Gastroesophageal sphincter (tissue), 4 donors: Measurements from ENCODE around the gene KIF5C. TPM values are rescaled to one million over a fixed set of nuclear protein-coding genes. Genes with fewer than 3 reads are reported as not detected.

Source experiments
- ATAC-seq: fragments of 150-250 bp; one replicate; pipeline ENCODE4 v1.9.1; 2016; ENCODE audit warnings: mild to moderate bottlenecking, moderate library complexity
- H3K27ac ChIP-seq, 4 donors: fragments of 200-600 bp; sonication (generic) in 3 of 4; 1 replicate in 3 of 4; 2 replicates in 1 of 4; pipeline ENCODE4 v1.5.1; 2016 to 2019
- H3K27me3 ChIP-seq: fragments of 200-600 bp; sonication (generic); one replicate; pipeline ENCODE4 v1.5.1; 2019
- H3K36me3 ChIP-seq, 2 donors: fragments of 200-600 bp; sonication (generic); one replicate each; pipeline ENCODE4 v1.5.1; 2019; ENCODE audit warnings: control low read depth in 1 of 2
- H3K4me1 ChIP-seq, 3 donors: fragments of 200-600 bp; sonication (generic); 1 replicate in 2 of 3; 2 replicates in 1 of 3; pipeline ENCODE4 v1.5.1; 2016 to 2019; ENCODE audit warnings: control low read depth in 2 of 3
- H3K4me3 ChIP-seq, 2 donors: fragments of 200-600 bp; sonication (generic); one replicate each; pipeline ENCODE4 v1.5.1; 2019; ENCODE audit warnings: mild to moderate bottlenecking in 1 of 2, moderate library complexity in 1 of 2
- H3K9me3 ChIP-seq, 3 donors: fragments of 200-600 bp; sonication (generic); one replicate each; pipeline ENCODE4 v1.5.1; 2017 to 2019; ENCODE audit warnings: control low read depth in 2 of 3
- CTCF ChIP-seq, 4 experiments: fragments of 200-600 bp in 2 of 4; fragments of 450-650 bp in 2 of 4; sonication (generic) in 1 of 4; IDR thresholded peaks; one replicate each; pipeline ENCODE4 v1.5.1; 2017 to 2019; ENCODE audit warnings: antibody characterized with exemption in 4 of 4, mild to moderate bottlenecking in 2 of 4, moderate library complexity in 2 of 4
- EP300 ChIP-seq: sonication (generic); formaldehyde crosslinking; IDR thresholded peaks from one replicate; pipeline ENCODE4 v1.6.1; 2017; ENCODE audit warnings: antibody characterized with exemption, mild to moderate bottlenecking
- POLR2A ChIP-seq, 2 donors: fragments of 450-650 bp; IDR thresholded peaks; one replicate each; pipeline ENCODE4 v1.6.1; 2017; ENCODE audit warnings: antibody characterized with exemption in 2 of 2, mild to moderate bottlenecking in 2 of 2, moderate library complexity in 1 of 2
- POLR2AphosphoS5 ChIP-seq: sonication (generic); formaldehyde crosslinking; IDR thresholded peaks from one replicate; pipeline ENCODE4 v1.6.1; 2017; ENCODE audit warnings: antibody characterized with exemption
- WGBS, 2 donors: methylation state at CpG; one replicate each; pipeline ENCODE4 v1.1.5; 2018; ENCODE audit warnings: low coverage in 1 of 2; 5-methylcytosine and 5-hydroxymethylcytosine counted together
- total RNA-seq, 4 donors: library from RNA; depleted of rRNA; stranded (reverse); fragments of >200 nt; gene quantifications; one replicate each; pipeline ENCODE4 v1.1.0, GENCODE V29; 2016

KIF5C gene
- total RNA-seq, 4 donors from 2014 or later = 3.3 to 6.6 (median 4.5) TPM

- no peak for ATAC-seq
- peaks cover 0 to 19% (median 0%) of the 10 kb centered on the region in 3 donors for H3K4me1 ChIP-seq
- no peaks in the 10 kb centered on the region for H3K9me3 ChIP-seq
- 40 to 43% methylated on average over 5 of the region's 5 CpGs for WGBS, 2 donors
- H3K27ac ChIP-seq = no peak overlapping the region
- TF ChIP-seq EP300 = no peak
- TF ChIP-seq POLR2AphosphoS5 = no peak
- TF ChIP-seq POLR2A (IDR thresholded peaks at IDR 0.05) = no peak
- TF ChIP-seq CTCF (IDR thresholded peaks at IDR 0.05) = no peak
- H3K27me3 ChIP-seq = no peaks in the 10 kb centered on the region
- no peak overlapping the region for H3K4me3 ChIP-seq
- no peaks in the 10 kb centered on the region for H3K36me3 ChIP-seq
Measured at GRCh38 chr2:149064856-149065630, 190.0 kb downstream of the KIF5C start.

GRCh38 chr2:149068225-149068995 lies 193.4 kb downstream of the KIF5C start:
- Histone ChIP-seq H3K36me3 (no peaks in the 10 kb centered on the region), H3K4me1 (peaks cover 0 to 19% (median 0%) of the 10 kb centered on the region in 3 donors), H3K27me3 (no peaks in the 10 kb centered on the region), H3K4me3 (no peak overlapping the region), H3K27ac (no peak overlapping the region), H3K9me3 (no peaks in the 10 kb centered on the region)
- ATAC-seq = no peak
- TF ChIP-seq EP300 (no peak), POLR2AphosphoS5 (no peak), POLR2A (IDR thresholded peaks at IDR 0.05) (no peak), CTCF (IDR thresholded peaks at IDR 0.05) (no peak)
- 89% methylated on average over 5 to 6 of the region's 6 CpGs for WGBS, 2 donors

GRCh38 chr2:149068996-149069888 lies 194.2 kb downstream of the KIF5C start:
- WGBS, 2 donors = 29 to 54% methylated on average over 4 to 5 of the region's 5 CpGs
- H3K9me3 ChIP-seq = no peaks in the 10 kb centered on the region
- H3K27me3 ChIP-seq = no peaks in the 10 kb centered on the region
- H3K36me3 ChIP-seq = no peaks in the 10 kb centered on the region
- ATAC-seq = peak; percentile 41
- peaks cover 0 to 19% (median 0%) of the 10 kb centered on the region in 3 donors for H3K4me1 ChIP-seq
- no peak for TF ChIP-seq EP300
- no peak for TF ChIP-seq POLR2AphosphoS5
- TF ChIP-seq CTCF (IDR thresholded peaks at IDR 0.05) = no peak
- no peak for TF ChIP-seq POLR2A (IDR thresholded peaks at IDR 0.05)
- no peak overlapping the region for H3K4me3 ChIP-seq
- H3K27ac ChIP-seq = no peak overlapping the region

GRCh38 chr2:149070681-149071320 lies 195.8 kb downstream of the KIF5C start:
- Histone ChIP-seq H3K27ac (no peak overlapping the region), H3K4me1 (peaks cover 0 to 9% (median 0%) of the 10 kb centered on the region in 3 donors), H3K4me3 (no peak overlapping the region), H3K36me3 (no peaks in the 10 kb centered on the region), H3K9me3 (no peaks in the 10 kb centered on the region), H3K27me3 (no peaks in the 10 kb centered on the region)
- ATAC-seq = no peak
- no peak for TF ChIP-seq POLR2A (IDR thresholded peaks at IDR 0.05)
- TF ChIP-seq CTCF (IDR thresholded peaks at IDR 0.05) = no peak
- no peak for TF ChIP-seq POLR2AphosphoS5
- no peak for TF ChIP-seq EP300
- WGBS, 2 donors = 66 to 76% methylated on average over 7 to 9 of the region's 9 CpGs
